GM12891 (cell line): ENCODE measurements around the gene PPM1G.

ENCODE experiments used
- DNase-seq: peaks from one replicate; pipeline ENCODE4 v3.0.0; 2011; ENCODE audit warnings: low spot score; ENCODE audit not compliant: insufficient read length
- FAIRE-seq: peaks from 2 replicates; lab custom pipeline; 2011; peaks lifted over from hg19 to GRCh38; lab: Jason Lieb, UNC
- PAX5 ChIP-seq: IDR thresholded peaks from 2 replicates; pipeline ENCODE4 v1.6.1; 2011; ENCODE audit warnings: low read length, moderate library complexity, mild to moderate bottlenecking; ENCODE audit not compliant: insufficient read depth, severe bottlenecking
- POLR2A ChIP-seq: IDR thresholded peaks from 2 replicates; pipeline ENCODE4 v1.6.1; 2011; ENCODE audit warnings: low read depth, low read length, control low read depth
- POLR2AphosphoS5 ChIP-seq: IDR thresholded peaks from 2 replicates; pipeline ENCODE4 v1.6.1; 2011; ENCODE audit warnings: low read depth, low read length, control low read depth
- POU2F2 ChIP-seq: IDR thresholded peaks from 2 replicates; pipeline ENCODE4 v1.6.1; 2011; ENCODE audit warnings: low read depth, mild to moderate bottlenecking, control low read depth, low read length, moderate library complexity
- SPI1 ChIP-seq: IDR thresholded peaks from 2 replicates; pipeline ENCODE4 v1.6.1; 2011; ENCODE audit warnings: low read depth, low read length, control low read depth
- TAF1 ChIP-seq: IDR thresholded peaks from 2 replicates; pipeline ENCODE4 v1.6.1; 2011; ENCODE audit warnings: low read depth, low read length, control low read depth

The PPM1G gene

DNA sequence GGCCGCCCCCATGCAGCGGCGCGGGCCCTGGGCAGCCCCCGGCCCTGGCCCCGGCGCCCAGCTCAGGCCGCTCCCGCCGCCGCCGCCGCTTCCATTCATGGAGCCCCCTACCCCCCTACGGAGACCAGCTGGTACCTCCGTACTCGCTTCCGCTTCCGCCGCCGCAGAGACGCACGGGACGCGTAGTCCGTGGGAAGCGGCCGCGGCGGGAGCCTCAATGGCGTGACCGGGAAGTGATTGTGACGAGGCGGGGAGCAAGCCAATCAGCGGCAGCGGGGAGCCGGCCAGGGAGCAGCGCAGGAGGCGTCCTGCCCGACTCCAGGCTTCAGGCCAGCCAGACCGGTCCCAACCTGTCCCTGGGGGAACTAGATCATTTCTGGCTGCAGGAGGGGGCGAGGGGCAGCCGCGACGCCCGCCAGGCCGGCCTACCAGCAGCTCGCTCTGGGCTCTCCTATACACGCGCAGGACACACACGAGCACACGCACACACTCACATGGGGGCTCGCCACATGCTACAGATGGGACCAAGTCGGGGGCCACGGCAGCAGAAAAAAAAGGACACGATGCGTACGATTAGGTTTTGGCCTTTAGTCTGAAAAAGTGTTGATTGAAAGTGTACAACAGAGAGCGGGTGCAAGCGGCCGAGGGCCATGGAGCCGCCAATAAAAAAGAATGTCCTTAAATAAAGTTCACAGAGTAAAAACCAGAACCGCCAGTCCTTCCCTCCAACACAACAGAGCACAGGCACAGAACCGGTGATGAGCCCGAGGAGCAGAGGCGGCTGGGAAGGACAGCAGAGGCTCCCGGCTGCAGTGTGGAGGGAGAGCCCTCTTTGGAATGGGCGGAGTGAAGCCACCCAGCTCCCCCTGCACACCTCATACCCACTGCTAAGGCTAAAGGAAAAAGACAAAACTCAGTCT is 28.5 kb downstream of the PPM1G start, which contains the start of gene ZNF513:
Gene ZNF513, minus strand, starts transcription at position 109 of the 920 bp plus-strand sequence. CDS start 208 bp downstream, outside the sequence.
- DNase-seq (peak; percentile 94), FAIRE-seq (peak; percentile 100)
- TF ChIP-seq POLR2A = peak; percentile 69
- no peak for TF ChIP-seq PAX5
- TF ChIP-seq POU2F2 = peak; percentile 13; the same call in 1 of the 2 replicates
- peak; percentile 72 for TF ChIP-seq TAF1
- 0 out of 2 replicates have a peak, but pooled peaks have one; percentile 2 for TF ChIP-seq SPI1
- peak; percentile 81; the same call in 1 of the 2 replicates for TF ChIP-seq POLR2AphosphoS5

DNA sequence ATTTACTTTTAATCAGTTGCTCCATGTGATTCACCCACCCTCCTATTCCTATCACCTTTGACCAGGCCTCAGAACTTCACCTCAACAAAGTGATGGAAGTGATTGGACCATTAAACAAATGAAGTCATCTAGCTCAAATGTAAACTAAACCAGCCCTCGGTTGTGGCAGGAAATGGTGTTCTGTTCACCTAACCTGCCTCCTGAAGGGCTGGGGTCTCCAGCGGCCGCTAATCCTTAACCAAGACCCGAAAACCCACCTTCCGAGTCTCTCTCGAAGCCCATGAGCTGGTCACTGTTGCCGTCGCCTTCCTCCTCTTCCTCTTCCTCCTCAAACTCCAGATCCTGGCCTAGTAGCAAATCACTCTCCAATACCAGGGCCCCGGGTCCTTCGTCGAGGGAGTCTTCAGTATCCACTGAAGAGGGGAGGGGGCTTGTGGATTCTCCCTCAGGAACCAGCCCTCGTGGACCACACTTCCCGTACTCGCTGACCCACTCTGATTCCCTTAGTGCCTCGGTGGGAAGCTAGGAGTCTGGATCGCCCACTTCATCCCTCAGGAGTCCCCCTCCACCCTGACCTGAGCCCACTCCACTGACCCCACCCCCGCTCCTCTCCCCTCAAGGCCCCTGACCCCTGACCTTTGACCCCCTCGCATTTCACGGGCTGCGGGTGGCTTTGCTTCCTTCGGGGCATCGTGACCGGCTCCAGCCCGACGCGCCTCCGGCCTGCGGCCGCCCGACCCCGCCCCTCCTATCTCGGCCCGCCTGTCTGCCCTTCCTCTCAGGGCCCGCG is 29.4 kb downstream of the PPM1G start:
- FAIRE-seq = peak; percentile 16
- DNase-seq = no peak
- TF ChIP-seq PAX5 (no peak), TAF1 (no peak), POU2F2 (no peak), SPI1 (no peak), POLR2A (no peak), POLR2AphosphoS5 (no peak; the same call in 1 of the 2 replicates)

DNA sequence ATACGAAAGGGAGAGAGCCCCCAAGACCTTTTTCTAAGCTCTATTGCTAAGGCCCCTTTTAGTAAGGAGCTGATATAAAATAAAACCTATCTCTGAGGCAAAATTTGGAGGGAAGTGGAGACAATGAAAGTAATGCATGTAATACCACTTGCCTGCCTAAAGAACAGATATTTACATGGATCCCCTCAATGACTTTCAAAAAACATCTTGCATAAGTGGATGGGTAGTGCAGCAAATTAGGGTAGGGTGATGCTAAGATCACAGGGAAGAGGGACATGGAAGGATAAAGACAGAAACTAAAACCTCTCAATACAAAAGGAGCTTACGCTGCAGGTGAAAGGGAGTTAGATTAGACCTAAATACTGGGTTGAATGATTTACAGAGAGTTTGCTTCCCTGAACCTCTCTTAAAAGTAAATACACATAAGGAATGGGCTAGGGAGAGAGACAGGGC is 30.0 kb downstream of the PPM1G start:
- no peak for FAIRE-seq
- no peak for DNase-seq

DNA sequence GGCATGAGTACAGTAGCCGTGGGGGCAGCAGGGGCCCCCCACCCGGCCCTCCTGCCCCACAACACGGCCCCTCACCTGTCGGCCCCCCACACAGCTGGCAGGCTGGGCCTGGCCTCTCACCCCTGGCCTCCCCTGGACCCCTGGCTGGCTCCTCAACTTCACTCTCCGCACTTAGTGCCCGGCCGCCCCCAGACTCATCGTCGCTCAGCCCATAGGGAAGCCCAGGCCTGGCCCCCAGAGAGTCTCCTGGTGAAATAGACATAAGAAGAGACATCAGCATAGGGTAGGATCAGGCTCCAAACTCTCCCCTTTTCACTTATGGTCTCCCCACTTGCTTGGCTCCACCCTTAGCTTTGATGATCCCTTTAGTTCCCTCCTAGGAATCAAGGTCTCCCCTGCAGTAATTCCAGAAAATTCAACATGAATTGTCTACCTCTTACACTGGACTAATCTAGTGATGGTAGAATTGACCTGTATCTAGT is 30.5 kb downstream of the PPM1G start:
- TF ChIP-seq POU2F2 = no peak
- no peak for TF ChIP-seq SPI1
- TF ChIP-seq POLR2AphosphoS5 = no peak
- FAIRE-seq (no peak), DNase-seq (no peak)

More for the DNA sequence above, 30.0 kb downstream of the PPM1G start:
- TF ChIP-seq POU2F2 (no peak), TAF1 (no peak), POLR2A (no peak), SPI1 (no peak), PAX5 (no peak), POLR2AphosphoS5 (no peak)

DNA sequence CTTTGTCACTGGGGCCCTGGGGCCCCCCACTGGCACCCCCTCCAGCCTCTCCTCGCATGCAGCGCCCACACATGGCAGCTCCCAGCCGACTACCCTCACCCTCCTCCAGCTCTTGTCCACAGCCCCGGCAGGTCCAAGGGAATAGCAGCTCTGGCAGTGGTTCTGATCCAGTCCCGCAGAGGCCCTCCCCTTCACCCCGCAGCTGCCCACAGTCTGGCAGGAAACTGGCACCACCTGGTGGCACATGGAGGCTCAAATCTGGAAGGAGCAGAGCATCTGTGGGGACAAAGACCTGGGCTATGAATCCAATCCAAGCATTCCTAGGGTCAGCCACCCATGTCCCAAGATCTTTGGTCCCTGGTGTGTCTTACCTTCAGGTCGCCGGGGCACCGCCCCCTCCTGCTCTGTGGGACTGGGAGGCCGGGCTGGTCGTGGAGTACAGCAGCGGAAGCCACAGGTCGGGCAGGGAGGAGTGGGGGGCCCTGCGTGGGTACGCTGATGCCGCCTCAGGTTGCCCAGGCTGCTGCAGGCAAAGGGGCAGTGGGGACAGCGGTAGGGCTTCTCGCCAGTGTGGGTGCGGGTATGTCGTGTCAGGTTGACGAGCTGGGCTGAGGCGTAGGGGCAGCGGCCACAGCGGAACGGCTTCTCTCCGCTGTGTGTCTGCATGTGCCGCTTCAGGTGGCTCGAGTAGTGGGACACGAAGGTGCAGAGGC is 31.1 kb downstream of the PPM1G start:
- TF ChIP-seq POLR2A (0 out of 2 replicates have a peak, but pooled peaks have one; percentile 48), PAX5 (no peak), SPI1 (no peak), POU2F2 (no peak), POLR2AphosphoS5 (peak; percentile 37; the same call in 1 of the 2 replicates)
- DNase-seq = no peak
- FAIRE-seq = no peak

DNA sequence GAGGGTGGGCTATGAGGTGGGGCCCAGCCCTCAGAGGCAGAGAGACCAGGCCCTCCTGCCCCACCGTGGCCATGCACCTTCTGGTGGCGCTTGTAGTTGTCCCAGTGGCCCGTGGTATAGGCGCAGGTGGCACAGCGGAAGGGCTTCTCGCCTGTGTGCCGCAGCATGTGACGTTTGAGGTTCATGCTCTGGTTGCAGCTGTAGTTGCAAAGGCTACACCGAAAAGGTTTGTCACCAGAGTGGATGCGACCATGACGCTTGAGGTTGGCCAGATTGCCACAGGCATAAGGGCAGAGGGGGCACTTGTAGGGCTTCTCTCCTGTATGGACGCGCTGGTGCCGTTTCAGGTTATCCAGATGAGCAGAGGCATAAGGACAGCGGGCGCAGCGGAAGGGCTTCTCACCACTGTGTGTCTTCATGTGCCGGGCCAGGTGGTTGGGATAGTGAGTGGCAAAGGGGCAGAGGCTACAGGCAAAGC is 31.7 kb downstream of the PPM1G start:
- DNase-seq (no peak), FAIRE-seq (no peak)
- TF ChIP-seq POLR2A = 0 out of 2 replicates have a peak, but pooled peaks have one; percentile 5
- TF ChIP-seq POU2F2 = no peak
- peak; percentile 61; the same call in 1 of the 2 replicates for TF ChIP-seq POLR2AphosphoS5

DNA sequence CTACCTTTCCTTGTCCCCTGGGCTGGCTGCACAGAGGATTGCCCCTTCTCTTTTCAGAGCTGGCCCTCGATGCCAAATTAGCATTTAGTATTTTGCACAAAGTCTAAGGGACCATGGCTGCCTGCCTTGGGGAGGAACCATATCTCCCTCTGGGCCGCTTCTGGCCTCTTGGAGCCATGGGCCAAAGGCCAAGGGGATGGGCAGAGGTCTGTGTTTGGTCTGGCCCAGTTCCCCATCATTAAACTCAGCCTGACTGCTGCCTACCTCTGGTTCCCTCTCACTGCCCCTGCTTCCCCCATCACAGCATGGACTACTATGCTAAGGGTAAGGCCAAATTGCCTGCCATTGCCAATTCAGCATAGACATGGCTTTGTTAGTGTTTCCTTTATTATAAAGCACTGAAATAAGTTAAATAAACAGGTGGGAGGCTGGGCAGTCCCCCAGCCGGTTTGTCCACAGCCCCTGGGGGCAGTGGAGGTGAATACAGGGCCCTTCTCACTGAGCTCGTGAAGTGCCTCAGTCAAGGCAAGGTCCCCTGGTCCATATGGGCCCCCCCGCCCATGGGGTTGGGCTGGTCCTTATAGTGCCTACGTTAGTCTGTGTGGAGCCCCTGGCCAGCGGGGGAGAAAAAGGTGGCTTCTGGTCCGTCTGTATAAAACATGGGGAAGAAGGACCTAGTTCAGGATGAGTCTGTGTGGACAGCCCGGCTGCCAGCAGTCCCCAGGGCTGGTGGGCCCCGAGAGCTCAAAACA is 32.3 kb downstream of the PPM1G start:
- DNase-seq = no peak
- TF ChIP-seq POLR2AphosphoS5 (no peak), POU2F2 (no peak), POLR2A (no peak), TAF1 (no peak), SPI1 (no peak), PAX5 (no peak)
- FAIRE-seq = no peak

DNA sequence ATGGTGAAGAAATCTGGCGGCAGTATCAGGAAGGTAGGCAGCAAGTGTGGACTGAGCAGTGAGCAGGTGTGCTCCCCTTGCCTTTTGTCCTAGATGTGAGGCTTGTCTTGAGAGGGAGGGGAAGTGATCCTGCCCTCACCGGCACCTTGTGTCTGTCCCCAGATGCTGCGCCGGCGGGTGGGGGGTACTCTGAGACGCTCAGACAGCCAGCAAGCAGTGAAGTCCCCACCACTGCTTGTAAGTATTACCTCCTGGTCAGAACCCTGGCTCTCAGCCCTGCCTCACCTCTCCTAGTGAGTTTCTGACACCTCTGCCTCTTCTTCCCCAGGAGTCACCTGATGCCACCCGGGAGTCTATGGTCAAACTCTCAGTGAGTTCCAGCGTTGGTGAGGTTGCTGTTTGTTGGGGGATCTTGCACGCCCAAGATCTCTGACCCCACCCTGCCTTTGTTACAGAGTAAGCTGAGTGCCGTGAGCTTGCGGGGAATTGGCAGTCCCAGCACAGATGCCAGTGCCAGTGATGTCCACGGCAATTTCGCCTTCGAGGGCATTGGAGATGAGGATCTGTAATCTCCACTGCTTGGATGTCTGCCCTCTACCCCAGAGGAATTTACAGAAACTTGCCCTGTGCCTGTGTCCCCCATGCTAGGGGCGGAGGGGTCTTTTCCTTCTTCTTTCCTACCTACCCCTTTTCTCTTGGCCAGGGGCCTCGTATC is 33.1 kb downstream of the PPM1G start:
- peak; percentile 16 for TF ChIP-seq POLR2A
- no peak for TF ChIP-seq POU2F2
- no peak for FAIRE-seq
- DNase-seq = no peak
